CD4-positive, CD25-positive, alpha-beta regulatory T cell (primary cell): Measurements from ENCODE around the gene SLC31A2. TPM values are rescaled to one million over a fixed set of nuclear protein-coding genes. Genes with fewer than 3 reads are reported as not detected.

ENCODE experiments used
- ATAC-seq, 2 donors: fragments of 150-1000 bp; cut with Tn5 transposase; one replicate each; pipeline ENCODE4 v1.10.0; 2021; ENCODE audit warnings: low read depth in 2 of 2, moderate number of reproducible peaks in 2 of 2, moderate library complexity in 1 of 2
- DNase-seq, 3 donors: peaks; one replicate each; pipeline versions ENCODE4 v3.0.0 to v3.0.0-alpha.2; 2012 to 2022; ENCODE audit warnings: mixed read lengths in 1 of 3
- H3K27ac ChIP-seq: one replicate; pipeline ENCODE4 v1.7.0; 2013; ENCODE audit warnings: mild to moderate bottlenecking, low read length; ENCODE audit not compliant: insufficient read depth, poor library complexity, severe bottlenecking
- H3K27me3 ChIP-seq: one replicate; pipeline ENCODE4 v1.7.0; 2013; ENCODE audit warnings: low read length; ENCODE audit not compliant: control insufficient read depth, insufficient read depth
- H3K36me3 ChIP-seq: one replicate; pipeline ENCODE4 v1.7.0; 2013; ENCODE audit warnings: mild to moderate bottlenecking, low read length, moderate library complexity; ENCODE audit not compliant: control insufficient read depth, insufficient read depth
- H3K4me1 ChIP-seq: 2 replicates; pipeline ENCODE4 v1.7.0; 2013; ENCODE audit warnings: mild to moderate bottlenecking, low read length; ENCODE audit not compliant: insufficient read depth, control insufficient read depth, poor library complexity, severe bottlenecking
- H3K4me3 ChIP-seq: one replicate; pipeline ENCODE4 v1.7.0; 2013; ENCODE audit warnings: low read depth, mild to moderate bottlenecking, low read length, moderate library complexity
- H3K9me3 ChIP-seq, 2 experiments: 1 replicate in 1 of 2; 2 replicates in 1 of 2; pipeline ENCODE4 v1.7.0; 2013; ENCODE audit warnings: low read length in 2 of 2, mild to moderate bottlenecking in 1 of 2, moderate library complexity in 1 of 2; ENCODE audit not compliant: control insufficient read depth in 2 of 2
- H3K27ac Mint-ChIP-seq, 3 donors: one replicate each; pipeline ENCODE4 v1.8.0; 2020 to 2022; ENCODE audit warnings: mild to moderate bottlenecking in 3 of 3, mixed read lengths in 3 of 3, moderate library complexity in 2 of 3
- H3K27me3 Mint-ChIP-seq: one replicate; pipeline ENCODE4 v1.8.0; 2022; ENCODE audit warnings: mild to moderate bottlenecking, mixed read lengths
- H3K36me3 Mint-ChIP-seq: one replicate; pipeline ENCODE4 v1.8.0; 2020; ENCODE audit warnings: mixed read lengths
- H3K4me1 Mint-ChIP-seq, 4 donors: one replicate each; pipeline ENCODE4 v1.8.0; 2020 to 2022; ENCODE audit warnings: mixed read lengths in 4 of 4, mild to moderate bottlenecking in 1 of 4
- H3K4me3 Mint-ChIP-seq, 4 donors: one replicate each; pipeline ENCODE4 v1.8.0; 2020 to 2022; ENCODE audit warnings: mild to moderate bottlenecking in 4 of 4, mixed read lengths in 4 of 4, moderate library complexity in 3 of 4
- H3K9me3 Mint-ChIP-seq, 7 donors: one replicate each; pipeline ENCODE4 v1.8.0; 2020 to 2022; ENCODE audit warnings: mixed read lengths in 7 of 7, mild to moderate bottlenecking in 3 of 7, moderate library complexity in 2 of 7
- polyA plus RNA-seq, 4 donors: library from polyadenylated mRNA; unstranded; fragments of 300-500 nt; fragmentation: Illumina TruSeq; gene quantifications; one replicate each; pipeline ENCODE4 v1.2.3, GENCODE V29; 2021
- total RNA-seq: library from RNA; stranded (reverse); gene quantifications from one replicate; pipeline ENCODE4 v1.2.3, GENCODE V29; 2022

SLC31A2 gene
- total and polyA plus RNA-seq, 5 donors from 2014 or later = 3.0 to 4.0 (median 3.3) TPM

DNA sequence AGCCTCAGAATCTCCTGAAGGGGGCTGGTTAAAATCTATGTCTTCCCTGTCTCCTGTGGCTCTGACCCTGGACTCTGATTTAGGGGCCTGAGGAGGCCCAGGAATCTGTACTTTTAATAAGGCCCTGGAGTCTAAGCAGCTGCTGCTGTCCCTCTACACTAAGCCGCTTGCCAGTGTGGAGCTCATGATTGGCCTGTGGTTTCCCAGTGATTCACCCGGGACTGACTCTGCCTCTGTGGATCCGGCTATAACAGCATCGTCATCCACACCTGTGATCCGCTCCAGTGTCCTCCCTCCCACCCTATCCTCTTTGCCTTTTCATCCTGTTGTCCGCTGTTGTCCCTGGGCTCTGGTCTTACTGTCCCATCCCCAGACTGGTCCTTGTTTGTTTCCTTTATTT, 3.7 kb downstream of the SLC31A2 start:
- DNase-seq (no peak), ATAC-seq (no peak)
- H3K4me3 ChIP-seq = no peak overlapping the region
- H3K27ac ChIP-seq = no peak overlapping the region
- H3K27me3 ChIP-seq = no peaks in the 10 kb centered on the region
- peaks cover 27% of the 10 kb centered on the region for H3K4me1 ChIP-seq
- H3K4me3 Mint-ChIP-seq = peak overlapping the region in 1 of 4 donors; percentile 80
- H3K9me3 Mint-ChIP-seq = no peaks in the 10 kb centered on the region
- peaks cover 4% of the 10 kb centered on the region for H3K27me3 Mint-ChIP-seq
- no peaks in the 10 kb centered on the region for H3K9me3 ChIP-seq
- peaks cover 10% of the 10 kb centered on the region for H3K36me3 Mint-ChIP-seq
- peaks cover 4 to 45% (median 32%) of the 10 kb centered on the region in 4 donors for H3K4me1 Mint-ChIP-seq
- H3K36me3 ChIP-seq = peaks cover 10% of the 10 kb centered on the region
- peak overlapping the region in 2 of 3 donors; percentile 26 to 78 for H3K27ac Mint-ChIP-seq

DNA sequence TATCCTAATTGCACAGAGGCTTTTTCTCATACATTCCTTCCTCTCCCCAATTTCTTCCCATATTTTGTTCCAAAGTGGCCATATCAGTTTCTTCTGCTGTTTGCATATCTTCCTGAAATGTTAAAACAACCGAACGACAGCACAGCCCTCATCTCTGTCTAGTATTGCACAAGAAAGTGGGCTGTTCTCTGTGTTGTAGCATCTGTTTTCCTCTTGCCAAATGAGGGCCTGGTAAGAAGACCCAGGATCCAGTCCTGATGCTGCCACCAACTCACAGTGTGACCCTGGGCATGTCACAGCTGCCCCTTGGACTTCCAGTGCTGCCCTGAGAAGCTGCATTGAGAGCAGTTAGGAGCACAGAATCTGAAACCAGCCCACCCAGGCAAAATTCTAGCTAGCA, 4.1 kb downstream of the SLC31A2 start:
- peaks cover 27% of the 10 kb centered on the region for H3K4me1 ChIP-seq
- peak overlapping the region in 2 of 3 donors; percentile 26 to 78 for H3K27ac Mint-ChIP-seq
- peaks cover 4 to 45% (median 32%) of the 10 kb centered on the region in 4 donors for H3K4me1 Mint-ChIP-seq
- H3K9me3 Mint-ChIP-seq = no peaks in the 10 kb centered on the region
- peaks cover 12% of the 10 kb centered on the region for H3K36me3 ChIP-seq
- H3K27ac ChIP-seq = no peak overlapping the region
- peaks cover 4% of the 10 kb centered on the region for H3K27me3 Mint-ChIP-seq
- DNase-seq (no peak), ATAC-seq (no peak)
- H3K4me3 Mint-ChIP-seq = peak overlapping the region in 1 of 4 donors; percentile 80
- no peaks in the 10 kb centered on the region for H3K27me3 ChIP-seq
- peaks cover 10% of the 10 kb centered on the region for H3K36me3 Mint-ChIP-seq
- no peak overlapping the region for H3K4me3 ChIP-seq
- H3K9me3 ChIP-seq = no peaks in the 10 kb centered on the region

DNA sequence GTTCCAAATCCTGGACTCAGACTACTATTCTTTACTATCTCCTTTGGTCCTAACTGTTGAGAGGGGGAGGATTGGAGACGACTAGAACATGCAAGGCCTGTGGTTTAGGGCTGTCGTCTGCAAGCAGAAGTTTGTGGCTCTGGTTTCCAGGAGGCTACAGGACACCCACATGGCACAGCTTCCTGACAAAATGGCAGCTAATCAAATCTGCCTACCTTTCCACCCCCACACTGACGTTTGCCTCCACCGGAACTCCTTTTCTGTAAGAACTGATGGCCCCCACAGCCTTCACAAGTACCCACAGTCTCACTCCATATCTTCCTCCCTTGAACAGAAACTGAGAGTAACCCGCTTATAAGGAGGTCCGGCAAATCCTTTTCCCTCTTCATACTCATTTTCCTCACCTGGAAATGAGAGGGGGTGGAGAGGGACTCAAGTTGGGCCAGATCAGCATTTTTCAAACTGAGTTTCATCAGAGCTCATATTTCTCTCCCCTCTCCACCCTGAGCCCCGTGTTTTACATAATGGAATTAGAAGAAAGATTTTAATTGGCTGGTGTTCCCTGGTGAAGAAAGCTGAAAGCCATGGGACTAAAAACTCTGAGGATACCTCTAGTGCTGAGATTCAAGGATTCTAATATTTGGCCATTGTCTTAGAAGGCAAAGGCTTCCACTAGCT, 5.2 kb downstream of the SLC31A2 start:
- peaks cover 4% of the 10 kb centered on the region for H3K27me3 Mint-ChIP-seq
- Histone ChIP-seq H3K27me3 (no peaks in the 10 kb centered on the region), H3K27ac (no peak overlapping the region), H3K4me3 (no peak overlapping the region), H3K9me3 (no peaks in the 10 kb centered on the region), H3K4me1 (peaks cover 21% of the 10 kb centered on the region), H3K36me3 (peaks cover 12% of the 10 kb centered on the region)
- H3K9me3 Mint-ChIP-seq = no peaks in the 10 kb centered on the region
- peak overlapping the region in 2 of 4 donors; percentile 0 to 50 for H3K4me3 Mint-ChIP-seq
- H3K27ac Mint-ChIP-seq = peak overlapping the region in 2 of 3 donors; percentile 78 to 88
- DNase-seq (peak in 1 of 3 donors; percentile 66), ATAC-seq (no peak)
- H3K4me1 Mint-ChIP-seq = peaks cover 0 to 40% (median 31%) of the 10 kb centered on the region in 4 donors
- peaks cover 13% of the 10 kb centered on the region for H3K36me3 Mint-ChIP-seq

GRCh38 chr9:113156880-113157279, 6.1 kb downstream of the SLC31A2 start:
- peaks cover 19% of the 10 kb centered on the region for H3K36me3 ChIP-seq
- H3K27ac ChIP-seq = no peak overlapping the region
- peaks cover 14% of the 10 kb centered on the region for H3K36me3 Mint-ChIP-seq
- peaks cover 13% of the 10 kb centered on the region for H3K4me1 ChIP-seq
- H3K9me3 Mint-ChIP-seq = no peaks in the 10 kb centered on the region
- DNase-seq = peak in 1 of 3 donors; percentile 20
- H3K27me3 ChIP-seq = no peaks in the 10 kb centered on the region
- no peak overlapping the region for H3K4me3 ChIP-seq
- peaks cover 0 to 35% (median 28%) of the 10 kb centered on the region in 4 donors for H3K4me1 Mint-ChIP-seq
- no peaks in the 10 kb centered on the region for H3K9me3 ChIP-seq
- peak overlapping the region in 2 of 3 donors; percentile 78 to 88 for H3K27ac Mint-ChIP-seq
- H3K4me3 Mint-ChIP-seq = no peak overlapping the region
- H3K27me3 Mint-ChIP-seq = no peaks in the 10 kb centered on the region
- ATAC-seq = no peak

- H3K9me3 Mint-ChIP-seq = no peaks in the 10 kb centered on the region
- H3K36me3 ChIP-seq = peaks cover 34% of the 10 kb centered on the region
- no peak overlapping the region for H3K4me3 Mint-ChIP-seq
- H3K4me1 Mint-ChIP-seq = peaks cover 0 to 26% (median 20%) of the 10 kb centered on the region in 4 donors
- H3K27me3 ChIP-seq = no peaks in the 10 kb centered on the region
- H3K4me3 ChIP-seq = no peak overlapping the region
- ATAC-seq = no peak
- no peaks in the 10 kb centered on the region for H3K27me3 Mint-ChIP-seq
- no peak for DNase-seq
- H3K27ac Mint-ChIP-seq = peak overlapping the region in 1 of 3 donors; percentile 78
- H3K27ac ChIP-seq = no peak overlapping the region
- H3K4me1 ChIP-seq = peaks cover 7% of the 10 kb centered on the region
- peaks cover 29% of the 10 kb centered on the region for H3K36me3 Mint-ChIP-seq
- H3K9me3 ChIP-seq = no peaks in the 10 kb centered on the region
These were observed 7.6 kb downstream of the SLC31A2 start for GRCh38 chr9:113158446-113158845.

DNA sequence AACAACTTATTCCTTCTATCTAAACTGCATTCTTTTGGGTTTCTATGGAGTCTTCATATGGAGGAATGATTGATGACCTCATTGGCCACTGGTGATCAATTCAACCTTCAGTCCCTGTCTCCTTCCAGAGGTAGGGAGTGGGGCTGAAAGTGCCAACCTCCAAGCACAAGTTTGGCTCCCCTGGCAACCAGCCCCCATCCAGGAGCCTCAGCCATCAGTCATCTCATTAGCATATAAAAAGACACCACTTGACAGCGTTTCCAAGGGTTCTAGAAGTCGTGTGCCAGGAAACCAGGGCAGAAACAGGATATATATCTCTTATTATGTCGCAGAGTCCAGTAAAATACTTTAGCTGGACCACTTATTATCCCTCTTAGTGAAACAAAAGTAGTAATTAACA, 9.8 kb downstream of the SLC31A2 start:
- Mint-ChIP-seq H3K27me3 (no peaks in the 10 kb centered on the region), H3K36me3 (peaks cover 39% of the 10 kb centered on the region), H3K4me1 (peaks cover 0 to 13% (median 10%) of the 10 kb centered on the region in 4 donors), H3K27ac (no peak overlapping the region), H3K4me3 (no peak overlapping the region), H3K9me3 (no peaks in the 10 kb centered on the region)
- ATAC-seq = no peak
- no peak overlapping the region for H3K27ac ChIP-seq
- no peaks in the 10 kb centered on the region for H3K9me3 ChIP-seq
- no peak for DNase-seq
- H3K4me3 ChIP-seq = no peak overlapping the region
- peaks cover 54% of the 10 kb centered on the region for H3K36me3 ChIP-seq
- H3K4me1 ChIP-seq = peaks cover 6% of the 10 kb centered on the region
- no peaks in the 10 kb centered on the region for H3K27me3 ChIP-seq

- DNase-seq (no peak), ATAC-seq (no peak)
- no peaks in the 10 kb centered on the region for H3K27me3 ChIP-seq
- H3K27ac ChIP-seq = no peak overlapping the region
- Mint-ChIP-seq H3K4me3 (no peak overlapping the region), H3K27me3 (no peaks in the 10 kb centered on the region), H3K4me1 (peaks cover 0 to 6% (median 0%) of the 10 kb centered on the region in 4 donors), H3K27ac (peak overlapping the region in 2 of 3 donors; percentile 11 to 42), H3K36me3 (peaks cover 53% of the 10 kb centered on the region), H3K9me3 (no peaks in the 10 kb centered on the region)
- H3K9me3 ChIP-seq = no peaks in the 10 kb centered on the region
- peaks cover 78% of the 10 kb centered on the region for H3K36me3 ChIP-seq
- no peaks in the 10 kb centered on the region for H3K4me1 ChIP-seq
- H3K4me3 ChIP-seq = no peak overlapping the region
These were observed 12.2 kb downstream of the SLC31A2 start for GRCh38 chr9:113163001-113163400.
